A673 (cell line): ENCODE measurements around the gene C5.

Experiments used
- CTCF ChIP-seq: fragments of 300-800, 200-600 bp; sonication (generic); conservative IDR thresholded peaks from 2 replicates; pipeline ENCODE4 v1.5.1; 2017; ENCODE audit warnings: low read depth, mild to moderate bottlenecking, antibody characterized with exemption, low read length, moderate library complexity, mixed read lengths
- EZH2 ChIP-seq: fragments of 200-600 bp; sonication (generic); IDR thresholded peaks from 2 replicates; pipeline ENCODE4 v1.6.1; 2017; ENCODE audit warnings: borderline replicate concordance, low read depth, mild to moderate bottlenecking, mixed read lengths, antibody characterized with exemption, low read length; ENCODE audit not compliant: poor library complexity, severe bottlenecking

GRCh38 chr9:121088576-121088975, 38.5 kb upstream of the C5 start:
- no peak for TF ChIP-seq CTCF
- TF ChIP-seq EZH2 = no peak
